Heart left ventricle (tissue), 16 donors: ENCODE data around the gene SMIM11. TPM values are rescaled to one million over a fixed set of nuclear protein-coding genes. Genes with fewer than 3 reads are reported as not detected.

Experiments
- ATAC-seq, 4 donors: fragments of 200-7000 bp; cut with Tn5 transposase; one replicate each; pipeline ENCODE4 v1.9.1; 2020 to 2022; ENCODE audit warnings: moderate library complexity in 4 of 4, mild to moderate bottlenecking in 3 of 4, moderate number of reproducible peaks in 1 of 4
- DNase-seq, 5 donors: peaks; one replicate each; pipeline ENCODE4 v3.0.0-alpha.2; 2020
- H3K27ac ChIP-seq, 12 donors: fragments of 200-600 bp; sonication (generic) in 4 of 12; one replicate each; pipeline versions ENCODE4 v1.5.0 to v1.8.0; 2016 to 2022; ENCODE audit warnings: mild to moderate bottlenecking in 2 of 12
- H3K27me3 ChIP-seq, 9 donors: fragments of 200-600 bp; sonication (generic) in 2 of 9; one replicate each; pipeline versions ENCODE4 v1.5.1 to v1.8.0; 2016 to 2022; ENCODE audit warnings: mild to moderate bottlenecking in 3 of 9
- H3K36me3 ChIP-seq, 9 donors: fragments of 200-600 bp; sonication (generic) in 2 of 9; one replicate each; pipeline versions ENCODE4 v1.5.0 to v1.8.0; 2018 to 2022; ENCODE audit warnings: mild to moderate bottlenecking in 2 of 9
- H3K4me1 ChIP-seq, 12 donors: fragments of 200-600 bp; sonication (generic) in 4 of 12; one replicate each; pipeline versions ENCODE4 v1.5.0 to v1.8.0; 2016 to 2022; ENCODE audit warnings: mild to moderate bottlenecking in 3 of 12
- H3K4me3 ChIP-seq, 12 donors: fragments of 200-600 bp; sonication (generic) in 4 of 12; one replicate each; pipeline versions ENCODE4 v1.5.0 to v1.8.0; 2017 to 2022; ENCODE audit warnings: mild to moderate bottlenecking in 9 of 12, moderate library complexity in 4 of 12
- H3K9me3 ChIP-seq, 12 donors: fragments of 200-600 bp; sonication (generic) in 4 of 12; one replicate each; pipeline versions ENCODE4 v1.5.0 to v1.8.0; 2016 to 2022; ENCODE audit warnings: mild to moderate bottlenecking in 1 of 12
- CTCF ChIP-seq, 12 donors: fragments of 200-600 bp; sonication (generic) in 4 of 12; IDR thresholded peaks; one replicate each; pipeline versions ENCODE4 v1.5.0 to v1.8.0; 2018 to 2022; ENCODE audit warnings: antibody characterized with exemption in 12 of 12, mild to moderate bottlenecking in 5 of 12
- POLR2A ChIP-seq, 2 donors: fragments of 450-650 bp; IDR thresholded peaks; one replicate each; pipeline ENCODE4 v1.6.1; 2017; ENCODE audit warnings: antibody characterized with exemption in 2 of 2, mild to moderate bottlenecking in 2 of 2, moderate library complexity in 2 of 2
- WGBS, 4 donors: extraction: QIAGEN DNeasy Blood & Tissue Kit in 2 of 4; methylation state at CpG; one replicate each; pipeline versions ENCODE4 v1.1.5 to v1.1.7; 2013 to 2018; 5-methylcytosine and 5-hydroxymethylcytosine counted together
- intact Hi-C, 10 donors: fragments of 100-400 bp; cut with DNase I; formaldehyde crosslinking; loops; one replicate each; pipeline versions ENCODE4 v1.11.1 to v1.14.2; 2022
- polyA plus RNA-seq, 2 donors: library from polyadenylated mRNA; stranded (reverse); fragments of 200-250 nt; gene quantifications; one replicate each; pipeline ENCODE4 v1.2.3, GENCODE V29; 2013
- total RNA-seq, 9 donors: library from RNA; depleted of rRNA in 2 of 9; stranded (reverse); fragments of >200 nt in 2 of 9; fragmentation: NEBNext Ultra II Directional in 3 of 9; extraction: Animal tissue kit (Norgen Biotek cat#: 25700) in 3 of 9; gene quantifications; one replicate each; pipeline versions ENCODE4 v1.1.0 to v1.2.4, GENCODE V29; 2016 to 2023
- donor health status: ischemic (EF 13 %, LVEDD 7.1; RV severe dilation, severe dysfunction).
- donor health status: healthy with polysubstance abuse.
- donor health status: DM: no; HTN: yes; CAD: no.
- donor health status: DM: no; HTN: no; CAD: no.
- donor health status: ischemic (EF 25% LVEDD 6.9; RV normal size, moderate dysfunction).
- donor health status: ischemic (EF 25% LVEDD 5.7; RV mildly dilated, moderate dysfunction).
- donor health status: healthy.
- donor health status: DM: yes; HTN: yes; CAD: no.
- donor health status: ischemic (EF 35%, LVEDD 5.7; RV mildly dilated, moderate dysfunction).
- donor health status: nonischemic (EF 11% LVEDD 7.7; RV severe dilation, severe dysfunction).
- donor health status: DM: yes; HTN: yes; CAD: no.
- donor health status: PGD.
- donor health status: ischemic (EF 29% LVEDD 5.4; RV normal size, mild dysfunction).
- donor health status: nonischemic (EF 23%, LVEDD 6.1; RV moderate dilation, normal function).

SMIM11 gene
- total and polyA plus RNA-seq, 11 donors = 0.91 to 25.8 (median 6.3) TPM

GRCh38 chr21:34364921-34365320, 10.4 kb upstream of the SMIM11 start:
- TF ChIP-seq POLR2A (IDR thresholded peaks at IDR 0.05) (no peak), CTCF (IDR thresholded peaks at IDR 0.05) (no peak)
- H3K4me3 ChIP-seq = no peak overlapping the region
- H3K27me3 ChIP-seq = peaks cover 0 to 6% (median 0%) of the 10 kb centered on the region in 9 donors
- no peaks in the 10 kb centered on the region for H3K9me3 ChIP-seq
- DNase-seq (no peak), ATAC-seq (no peak)
- H3K27ac ChIP-seq = no peak overlapping the region
- H3K36me3 ChIP-seq = no peaks in the 10 kb centered on the region
- H3K4me1 ChIP-seq = peaks cover 0 to 9% (median 0%) of the 10 kb centered on the region in 12 donors
- intact Hi-C loops = no loop called here

GRCh38 chr21:34365809-34366208, 9.5 kb upstream of the SMIM11 start:
- Histone ChIP-seq H3K27me3 (peaks cover 0 to 6% (median 0%) of the 10 kb centered on the region in 9 donors), H3K36me3 (no peaks in the 10 kb centered on the region), H3K9me3 (no peaks in the 10 kb centered on the region), H3K27ac (no peak overlapping the region), H3K4me1 (peaks cover 0 to 9% (median 0%) of the 10 kb centered on the region in 12 donors), H3K4me3 (no peak overlapping the region)
- DNase-seq = no peak
- intact Hi-C loops = no loop called here
- WGBS, 4 donors = 60 to 72% (median 68%) methylated on average over 6 of the region's 6 CpGs
- no peak for ATAC-seq
- TF ChIP-seq CTCF (IDR thresholded peaks at IDR 0.05) (no peak), POLR2A (IDR thresholded peaks at IDR 0.05) (no peak)

GRCh38 chr21:34367320-34367935, 7.9 kb upstream of the SMIM11 start:
- Histone ChIP-seq H3K36me3 (no peaks in the 10 kb centered on the region), H3K4me1 (no peaks in the 10 kb centered on the region), H3K9me3 (no peaks in the 10 kb centered on the region), H3K27ac (no peak overlapping the region), H3K27me3 (no peaks in the 10 kb centered on the region), H3K4me3 (no peak overlapping the region)
- WGBS, 4 donors = 64 to 72% (median 72%) methylated on average over 3 of the region's 3 CpGs
- peak in 1 of 5 donors; percentile 20 for DNase-seq
- TF ChIP-seq CTCF (IDR thresholded peaks at IDR 0.05) (peak; percentile 41 to 74 (median 58)), POLR2A (IDR thresholded peaks at IDR 0.05) (no peak)
- peak in 3 of 4 donors; percentile 57 to 73 (median 58) for ATAC-seq
- intact Hi-C loops = no loop called here

GRCh38 chr21:34369741-34370140, 5.6 kb upstream of the SMIM11 start:
- ATAC-seq (no peak), DNase-seq (no peak)
- Histone ChIP-seq H3K27ac (no peak overlapping the region), H3K36me3 (no peaks in the 10 kb centered on the region), H3K4me1 (no peaks in the 10 kb centered on the region), H3K9me3 (no peaks in the 10 kb centered on the region), H3K4me3 (no peak overlapping the region), H3K27me3 (no peaks in the 10 kb centered on the region)
- 41 to 57% (median 52%) methylated on average over 1 of the region's 1 CpG for WGBS, 4 donors
- TF ChIP-seq POLR2A (IDR thresholded peaks at IDR 0.05) = no peak
- TF ChIP-seq CTCF (IDR thresholded peaks at IDR 0.05) = no peak
- intact Hi-C loops = no loop called here
